Erythroblast (primary cell): Measurements from ENCODE around the gene ZNF467.

ENCODE experiments used
- DNase-seq, 2 experiments: peaks; one replicate each; lab custom pipeline; 2025; lab: John Stamatoyannopoulos, UW
- GATA1 ChIP-seq: IDR thresholded peaks from 2 replicates; pipeline ENCODE4 v1.6.1; 2011; ENCODE audit warnings: low read depth, mild to moderate bottlenecking, control low read depth, low read length, moderate library complexity
- POLR2A ChIP-seq: IDR thresholded peaks from 2 replicates; pipeline ENCODE4 v1.6.1; 2011; ENCODE audit warnings: mild to moderate bottlenecking, low read length

The ZNF467 gene

GRCh38 chr7:149748076-149748874, 25.1 kb downstream of the ZNF467 start:
- no peak for DNase-seq
- TF ChIP-seq GATA1 = no peak
- no peak for TF ChIP-seq POLR2A

DNA sequence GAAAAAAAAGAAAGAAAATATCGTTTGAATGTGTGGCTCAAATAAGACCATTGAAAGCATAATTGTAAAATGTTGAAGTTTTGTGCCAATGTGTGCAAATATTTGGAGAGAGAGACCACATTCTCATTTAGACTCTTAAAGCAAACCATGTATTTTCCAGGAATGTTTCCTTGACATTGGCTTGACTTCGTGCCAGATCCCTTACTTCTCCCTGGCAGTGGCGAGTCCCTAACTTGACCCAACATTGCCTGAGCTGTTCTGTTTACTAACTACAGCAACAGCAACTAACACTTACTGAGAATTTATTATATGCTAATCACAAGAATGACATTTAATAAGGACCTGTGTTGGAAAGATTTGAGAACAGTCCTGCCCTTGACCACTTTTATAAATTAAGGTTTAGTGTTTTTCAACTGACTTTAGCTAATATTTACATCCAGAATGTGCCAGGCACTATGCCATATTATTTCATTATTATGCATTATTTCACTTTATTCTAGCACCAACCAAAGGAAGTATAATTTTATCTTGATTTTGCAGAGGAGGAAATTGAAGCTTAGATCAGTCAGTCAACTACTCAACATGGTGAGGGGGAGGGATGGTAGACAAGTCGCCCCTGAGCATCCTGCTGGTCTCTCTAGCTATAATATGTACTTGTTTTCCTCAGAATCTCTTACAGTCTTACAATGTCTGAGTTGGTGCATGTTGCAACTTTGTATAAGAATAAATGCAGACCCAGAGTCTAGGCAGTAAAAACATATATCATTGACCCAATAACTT, 29.7 kb downstream of the ZNF467 start:
- TF ChIP-seq GATA1 (no peak), POLR2A (no peak)
- no peak for DNase-seq

GRCh38 chr7:149742075-149742701, 31.2 kb downstream of the ZNF467 start:
- TF ChIP-seq GATA1 (no peak), POLR2A (no peak)
- peak; percentile 43 to 58 for DNase-seq

DNA sequence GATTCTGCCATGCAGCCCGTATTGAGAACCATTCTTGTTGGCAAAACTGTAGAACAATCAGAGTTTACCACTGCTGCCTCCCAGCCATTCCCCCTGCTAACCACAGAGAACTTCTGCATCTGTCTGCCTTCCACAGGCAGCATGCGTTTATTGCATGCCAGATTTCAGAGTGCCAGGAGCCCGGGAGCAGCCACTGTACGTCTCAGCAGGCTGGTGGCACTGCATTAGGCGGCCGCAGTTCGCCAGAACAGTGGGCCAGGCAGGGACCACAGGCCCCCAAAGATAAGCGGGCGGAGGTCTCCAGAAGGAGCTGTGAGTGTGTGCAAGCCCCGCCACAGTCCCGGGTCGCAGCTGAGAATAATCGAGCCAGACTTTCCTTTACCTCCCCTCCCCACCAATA, 31.8 kb downstream of the ZNF467 start:
- TF ChIP-seq GATA1 (no peak), POLR2A (no peak)
- DNase-seq = no peak

DNA sequence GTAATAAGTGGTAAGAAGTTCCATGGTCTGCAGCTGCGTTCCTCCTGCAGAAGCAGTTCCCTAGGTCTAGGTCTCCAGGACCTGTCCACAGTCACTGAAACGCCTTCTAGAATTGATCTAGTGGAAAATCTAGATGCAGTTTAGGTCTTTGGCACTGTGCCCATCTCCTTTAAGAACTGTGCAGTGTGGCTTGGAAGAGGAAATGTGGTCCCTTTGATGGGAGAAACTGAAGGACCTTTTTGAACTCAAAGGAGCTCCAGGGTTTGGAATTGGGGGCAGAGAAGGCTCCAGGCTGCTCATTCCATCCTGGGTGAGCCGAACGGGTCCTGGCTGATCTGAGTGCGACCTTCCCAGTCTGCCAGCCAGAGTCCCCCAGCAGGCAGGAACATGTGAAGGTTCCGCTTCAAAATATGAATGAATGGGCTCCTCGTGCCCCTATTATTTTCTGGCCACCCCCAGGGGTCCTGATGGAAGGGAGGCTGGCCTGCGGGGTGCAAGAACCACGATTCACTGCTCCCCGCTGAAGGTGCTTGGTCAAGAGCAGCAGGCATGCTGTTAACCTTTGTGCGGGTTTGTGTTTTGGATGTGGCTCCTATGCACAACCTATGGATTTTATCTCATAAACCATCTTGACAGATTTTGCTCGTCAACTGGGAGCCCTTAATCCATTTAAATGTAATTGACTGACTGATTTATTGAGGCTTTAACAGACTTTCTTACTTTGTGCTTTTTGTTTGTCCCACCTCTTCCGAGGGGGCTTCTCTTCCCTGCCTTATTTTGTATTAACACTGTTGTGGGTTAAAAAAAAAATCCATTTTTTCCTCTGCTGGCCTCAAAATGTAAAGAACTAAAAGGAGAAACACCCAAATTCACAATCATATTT, 36.7 kb downstream of the ZNF467 start:
- TF ChIP-seq GATA1 (no peak), POLR2A (no peak)
- no peak for DNase-seq

GRCh38 chr7:149735779-149736477, 37.5 kb downstream of the ZNF467 start:
- DNase-seq = no peak
- TF ChIP-seq POLR2A (no peak), GATA1 (no peak)

GRCh38 chr7:149735181-149735602, 38.2 kb downstream of the ZNF467 start:
- no peak for DNase-seq
- TF ChIP-seq GATA1 (no peak), POLR2A (no peak)

DNA sequence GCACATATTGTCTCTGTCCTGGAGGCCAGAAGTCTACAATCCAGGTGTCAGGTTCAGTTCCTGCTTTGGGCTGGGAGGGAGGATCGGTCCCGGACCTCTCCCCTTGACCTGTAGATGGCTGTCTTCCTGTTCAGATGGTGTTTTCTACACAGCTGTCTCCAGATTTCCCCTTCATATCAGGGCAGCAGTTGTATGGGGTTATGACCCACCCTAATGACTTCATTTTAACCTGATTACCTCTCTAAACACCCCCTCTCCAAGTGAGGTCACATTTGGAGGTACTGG, 38.7 kb downstream of the ZNF467 start:
- TF ChIP-seq POLR2A (no peak), GATA1 (no peak)
- DNase-seq = no peak

- DNase-seq = no peak
- TF ChIP-seq POLR2A = no peak
- no peak for TF ChIP-seq GATA1
These were observed 39.2 kb downstream of the ZNF467 start for GRCh38 chr7:149733924-149734790.

DNA sequence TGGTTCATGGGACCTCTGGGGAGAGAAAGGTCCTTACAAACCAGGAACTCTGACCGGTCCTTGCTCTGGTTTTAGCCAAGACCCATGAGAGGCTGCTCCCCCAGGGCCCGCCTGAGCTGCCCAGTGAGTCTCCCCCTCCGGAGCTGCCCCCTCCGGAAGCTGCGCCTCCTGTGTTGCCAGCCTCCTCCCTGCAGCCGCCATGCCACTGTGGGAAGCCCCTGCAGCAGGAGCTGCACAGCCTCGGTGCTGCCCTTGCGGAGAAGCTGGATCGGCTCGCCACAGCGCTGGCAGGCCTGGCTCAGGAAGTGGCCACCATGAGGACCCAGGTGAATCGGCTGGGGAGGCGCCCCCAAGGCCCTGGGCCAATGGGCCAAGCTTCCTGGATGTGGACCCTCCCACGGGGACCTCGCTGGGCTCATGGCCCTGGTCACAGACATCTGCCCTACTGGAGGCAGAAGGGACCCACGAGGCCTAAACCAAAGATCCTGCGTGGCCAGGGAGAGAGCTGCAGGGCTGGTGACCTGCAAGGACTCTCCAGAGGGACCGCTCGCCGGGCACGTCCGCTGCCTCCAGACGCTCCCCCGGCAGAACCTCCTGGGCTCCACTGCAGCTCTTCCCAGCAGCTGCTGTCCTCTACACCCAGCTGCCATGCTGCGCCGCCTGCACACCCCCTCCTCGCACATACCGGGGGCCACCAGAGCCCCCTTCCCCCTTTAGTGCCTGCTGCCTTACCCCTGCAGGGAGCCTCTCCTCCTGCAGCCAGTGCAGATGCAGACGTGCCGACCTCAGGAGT, 40.1 kb downstream of the ZNF467 start:
- no peak for DNase-seq
- no peak for TF ChIP-seq POLR2A

GRCh38 chr7:149732611-149733010, 40.8 kb downstream of the ZNF467 start:
- no peak for DNase-seq
- TF ChIP-seq GATA1 = no peak
- no peak for TF ChIP-seq POLR2A
